Transverse colon (tissue), 4 donors: ENCODE measurements around the gene HSBP1L1. TPM values are rescaled to one million over a fixed set of nuclear protein-coding genes. Genes with fewer than 3 reads are reported as not detected.

Experiments used
- DNase-seq: peaks from one replicate; pipeline ENCODE4 v3.0.0-alpha.2; 2019
- H3K27ac ChIP-seq, 4 donors: fragments of 200-600 bp; sonication (generic); 2 replicates each; pipeline ENCODE4 v1.5.1; 2016 to 2018; ENCODE audit warnings: inconsistent platforms in 4 of 4
- H3K27me3 ChIP-seq: fragments of 200-600 bp; sonication (generic); 2 replicates; pipeline ENCODE4 v1.5.1; 2017; ENCODE audit warnings: inconsistent platforms
- H3K36me3 ChIP-seq, 4 donors: fragments of 200-600 bp; sonication (generic); 2 replicates each; pipeline ENCODE4 v1.5.1; 2017 to 2019; ENCODE audit warnings: inconsistent platforms in 4 of 4
- H3K4me1 ChIP-seq, 4 donors: fragments of 200-600 bp; sonication (generic); 2 replicates each; pipeline ENCODE4 v1.5.1; 2017 to 2020; ENCODE audit warnings: inconsistent platforms in 4 of 4
- H3K4me3 ChIP-seq, 4 donors: fragments of 200-600 bp; sonication (generic); 1 replicate in 1 of 4; 2 replicates in 3 of 4; pipeline versions ENCODE4 v1.5.1 to v1.6.1; 2017 to 2019; ENCODE audit warnings: inconsistent platforms in 4 of 4
- H3K9me3 ChIP-seq, 2 donors: fragments of 200-600 bp; sonication (generic); 2 replicates each; pipeline ENCODE4 v1.5.1; 2017 to 2019; ENCODE audit warnings: inconsistent platforms in 2 of 2
- CTCF ChIP-seq, 5 experiments: fragments of 200-600 bp in 3 of 5; fragments of 450-650 bp in 2 of 5; sonication (generic) in 3 of 5; IDR thresholded peaks; 1 replicate in 2 of 5; 2 replicates in 3 of 5; pipeline ENCODE4 v1.5.1; 2016 to 2017; ENCODE audit warnings: antibody characterized with exemption in 5 of 5, inconsistent platforms in 3 of 5, mild to moderate bottlenecking in 2 of 5, moderate library complexity in 1 of 5
- EP300 ChIP-seq: sonication (generic); formaldehyde crosslinking; IDR thresholded peaks from one replicate; pipeline ENCODE4 v1.6.1; 2017; ENCODE audit warnings: antibody characterized with exemption, low read depth
- POLR2A ChIP-seq: fragments of 450-650 bp; IDR thresholded peaks from one replicate; pipeline ENCODE4 v1.6.1; 2016; ENCODE audit warnings: antibody characterized with exemption, mild to moderate bottlenecking, moderate library complexity
- POLR2AphosphoS5 ChIP-seq, 3 donors: sonication (generic); formaldehyde crosslinking; IDR thresholded peaks; one replicate each; pipeline ENCODE4 v1.6.1; 2016; ENCODE audit warnings: antibody characterized with exemption in 3 of 3
- WGBS, 2 donors: methylation state at CpG; one replicate each; pipeline ENCODE4 v1.1.5; 2018; ENCODE audit warnings: low coverage in 1 of 2; 5-methylcytosine and 5-hydroxymethylcytosine counted together
- in situ Hi-C, 4 donors: fragments of 200-750 bp; cut with MboI; loops; one replicate each; pipeline versions ENCODE4 v1.15.0 to v1.15.1; 2017; ENCODE audit warnings: low sequenced_read_pairs in 3 of 4, low pct_ligation_motif_present in 1 of 4, low pct_unique_long_range_greater_than_20kb in 1 of 4
- intact Hi-C: fragments of 100-400 bp; cut with DNase I; formaldehyde crosslinking; loops from one replicate; pipeline ENCODE4 v1.15.1; 2023; ENCODE audit warnings: low total_unique reads
- total RNA-seq, 4 donors: library from RNA; depleted of rRNA; stranded (reverse); fragments of >200 nt; gene quantifications; one replicate each; pipeline ENCODE4 v1.1.0, GENCODE V29; 2016

HSBP1L1 gene
- total RNA-seq, 4 donors from 2014 or later: 48.4 to 211 (median 109) TPM

- TF ChIP-seq POLR2A (no peak), CTCF (IDR thresholded peaks at IDR 0.05) (no peak), EP300 (no peak), POLR2AphosphoS5 (IDR thresholded peaks at IDR 0.05) (no peak)
- H3K4me3 ChIP-seq: no peak overlapping the region
- in situ Hi-C loops (no loop called here), intact Hi-C loops (no loop called here)
- H3K9me3 ChIP-seq: no peaks in the 10 kb centered on the region
- peaks cover 0 to 16% (median 7%) of the 10 kb centered on the region in 4 donors for H3K4me1 ChIP-seq
- no peaks in the 10 kb centered on the region for H3K27me3 ChIP-seq
- no peaks in the 10 kb centered on the region for H3K36me3 ChIP-seq
- H3K27ac ChIP-seq: no peak overlapping the region
- no peak for DNase-seq
- 92 to 100% methylated on average over 1 to 13 of the region's 13 CpGs for WGBS, 2 donors
These were observed 16.1 kb downstream of the HSBP1L1 start for GRCh38 chr18:79980585-79980984.

GRCh38 chr18:79982736-79983135 lies 18.3 kb downstream of the HSBP1L1 start:
- no peak for TF ChIP-seq POLR2A
- TF ChIP-seq POLR2AphosphoS5 (IDR thresholded peaks at IDR 0.05): no peak
- no peak for TF ChIP-seq EP300
- TF ChIP-seq CTCF (IDR thresholded peaks at IDR 0.05): no peak
- H3K4me3 ChIP-seq: no peak overlapping the region
- DNase-seq: no peak
- H3K9me3 ChIP-seq: no peaks in the 10 kb centered on the region
- in situ Hi-C loops: no loop called here
- no peaks in the 10 kb centered on the region for H3K36me3 ChIP-seq
- H3K27me3 ChIP-seq: no peaks in the 10 kb centered on the region
- 80 to 85% methylated on average over 2 to 6 of the region's 6 CpGs for WGBS, 2 donors
- intact Hi-C loops: no loop called here
- no peak overlapping the region for H3K27ac ChIP-seq
- peaks cover 0 to 27% (median 20%) of the 10 kb centered on the region in 4 donors for H3K4me1 ChIP-seq

- Histone ChIP-seq H3K36me3 (no peaks in the 10 kb centered on the region), H3K27ac (no peak overlapping the region), H3K4me1 (peaks cover 0 to 29% (median 20%) of the 10 kb centered on the region in 4 donors), H3K27me3 (no peaks in the 10 kb centered on the region), H3K4me3 (no peak overlapping the region), H3K9me3 (no peaks in the 10 kb centered on the region)
- no peak for DNase-seq
- in situ Hi-C loops: no loop called here
- TF ChIP-seq EP300: no peak
- no peak for TF ChIP-seq POLR2AphosphoS5 (IDR thresholded peaks at IDR 0.05)
- no peak for TF ChIP-seq POLR2A
- TF ChIP-seq CTCF (IDR thresholded peaks at IDR 0.05): no peak
- 78 to 79% methylated on average over 3 to 4 of the region's 4 CpGs for WGBS, 2 donors
- intact Hi-C loops: no loop called here
These were observed 18.8 kb downstream of the HSBP1L1 start for GRCh38 chr18:79983253-79983652.

- no peak overlapping the region for H3K4me3 ChIP-seq
- no peaks in the 10 kb centered on the region for H3K36me3 ChIP-seq
- DNase-seq: no peak
- intact Hi-C loops: no loop called here
- no peaks in the 10 kb centered on the region for H3K9me3 ChIP-seq
- in situ Hi-C loops: no loop called here
- H3K27ac ChIP-seq: no peak overlapping the region
- H3K27me3 ChIP-seq: no peaks in the 10 kb centered on the region
- WGBS, 2 donors: 91 to 94% methylated on average over 7 of the region's 7 CpGs
- peaks cover 0 to 29% (median 20%) of the 10 kb centered on the region in 4 donors for H3K4me1 ChIP-seq
- TF ChIP-seq CTCF (IDR thresholded peaks at IDR 0.05) (no peak), POLR2AphosphoS5 (IDR thresholded peaks at IDR 0.05) (no peak), POLR2A (no peak), EP300 (no peak)
These were observed 19.4 kb downstream of the HSBP1L1 start for GRCh38 chr18:79983793-79984192.
